GM18909 (cell line): ENCODE data around the gene TMPRSS11A.

Source experiments
- ATAC-seq: cut with Tn5 transposase; IDR thresholded peaks from one replicate; pipeline ENCODE4 v1.9.1; 2021; ENCODE audit warnings: mild to moderate bottlenecking; ENCODE audit not compliant: unreplicated experiment, poor library complexity

The TMPRSS11A gene

DNA sequence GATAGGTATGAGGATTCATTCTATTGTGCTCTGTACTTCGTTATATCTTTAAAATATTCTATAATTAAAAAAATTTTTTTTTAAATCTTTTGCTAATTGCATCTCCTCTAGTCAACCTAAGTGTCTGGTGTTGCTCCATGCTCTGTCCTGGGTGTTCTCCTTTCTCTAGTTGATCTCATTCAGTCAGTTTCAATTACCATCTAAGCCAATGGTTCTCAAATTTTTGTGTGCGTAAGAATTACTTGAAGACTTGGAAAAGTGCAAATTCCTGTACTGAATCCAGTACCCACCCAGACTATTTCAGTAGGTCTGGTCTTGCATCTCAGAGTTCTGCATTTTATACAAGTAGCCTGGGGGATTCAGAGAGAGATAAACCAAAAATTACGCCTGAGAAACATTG lies 86.2 kb downstream of the TMPRSS11A start:
- no peak for ATAC-seq

DNA sequence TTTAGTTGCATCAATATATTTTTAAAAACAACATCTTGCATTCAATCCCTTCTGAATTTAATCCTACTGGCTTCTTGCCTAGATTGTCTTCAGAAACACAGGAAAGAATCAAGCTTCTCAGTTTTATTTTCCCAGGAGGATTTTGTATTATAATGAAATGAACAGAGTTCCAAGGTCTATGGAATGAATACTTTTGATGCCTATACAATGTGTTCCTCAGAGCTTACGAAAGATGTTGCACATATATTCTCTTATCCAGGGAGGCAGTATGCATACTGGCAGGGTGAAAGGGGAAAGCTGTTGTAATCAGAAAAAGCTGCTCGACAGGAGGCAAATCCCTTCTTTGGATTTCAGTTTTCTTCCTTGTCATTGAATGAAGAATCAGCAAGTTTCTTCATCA lies 88.3 kb downstream of the TMPRSS11A start:
- ATAC-seq = no peak

DNA sequence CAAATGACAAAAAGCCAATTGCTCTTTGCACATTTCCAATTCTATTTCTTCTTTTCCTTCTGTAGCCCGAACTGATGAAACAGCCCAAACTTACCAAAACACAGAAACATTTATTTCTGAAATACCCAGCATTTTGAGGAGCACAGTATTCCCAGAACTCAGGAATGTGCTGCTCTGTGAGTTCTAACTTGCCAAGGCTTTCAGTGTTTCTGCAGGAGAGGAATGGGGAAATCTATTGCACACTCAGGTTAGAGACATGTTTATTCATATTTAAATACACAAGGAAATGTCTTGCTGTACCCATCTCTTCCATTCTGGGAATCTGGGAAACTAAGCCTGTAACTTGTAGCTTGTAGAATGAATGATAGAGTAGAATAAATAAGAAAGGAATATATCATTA lies 90.2 kb downstream of the TMPRSS11A start:
- ATAC-seq = no peak

DNA sequence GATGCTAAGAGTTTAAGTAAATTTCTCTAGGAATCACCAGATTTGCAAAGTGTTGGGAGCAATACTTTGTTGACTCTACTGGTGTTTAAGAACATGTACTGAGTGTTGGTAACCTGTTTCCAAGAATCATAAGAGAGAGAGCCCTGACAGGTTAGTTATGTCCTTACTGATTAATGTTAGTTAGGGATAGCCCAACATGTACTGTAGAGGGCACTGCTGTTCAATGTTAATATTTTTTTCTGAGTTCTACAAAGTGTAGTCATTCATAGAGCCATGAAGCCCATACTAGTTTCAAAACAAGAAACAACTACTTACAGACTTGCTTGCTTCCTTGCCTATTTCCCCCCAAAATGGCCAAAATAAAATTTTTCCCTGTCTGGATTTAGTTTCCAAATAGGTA lies 91.4 kb downstream of the TMPRSS11A start:
- ATAC-seq = peak; percentile 85

DNA sequence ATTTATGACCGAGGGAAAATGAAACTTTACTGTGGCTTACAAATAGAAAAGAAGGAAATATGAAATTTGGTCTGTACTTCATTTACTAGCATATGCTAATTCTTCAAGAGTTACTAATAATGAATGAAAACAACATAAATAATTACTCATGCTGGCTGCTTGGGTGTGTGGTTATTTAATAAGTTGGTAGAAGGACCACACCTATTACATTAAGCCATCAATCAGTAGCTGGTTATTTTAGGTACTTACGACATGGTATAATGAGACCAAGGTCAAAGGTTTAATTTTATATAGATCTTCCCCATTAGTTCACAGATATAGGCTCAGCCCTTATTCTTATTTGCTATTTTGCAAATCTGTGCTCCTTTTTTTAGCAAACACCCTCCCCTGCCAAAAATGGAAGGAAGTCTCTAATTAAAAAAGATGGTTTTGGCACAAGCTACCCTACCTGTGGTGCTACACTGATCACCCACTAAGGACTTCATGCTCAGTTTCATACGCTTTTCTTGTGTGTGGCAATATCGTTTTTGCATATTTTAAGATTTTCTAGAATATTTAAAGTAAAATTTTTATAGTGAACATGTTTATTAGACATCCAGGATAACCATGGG lies 93.6 kb downstream of the TMPRSS11A start:
- ATAC-seq = no peak

DNA sequence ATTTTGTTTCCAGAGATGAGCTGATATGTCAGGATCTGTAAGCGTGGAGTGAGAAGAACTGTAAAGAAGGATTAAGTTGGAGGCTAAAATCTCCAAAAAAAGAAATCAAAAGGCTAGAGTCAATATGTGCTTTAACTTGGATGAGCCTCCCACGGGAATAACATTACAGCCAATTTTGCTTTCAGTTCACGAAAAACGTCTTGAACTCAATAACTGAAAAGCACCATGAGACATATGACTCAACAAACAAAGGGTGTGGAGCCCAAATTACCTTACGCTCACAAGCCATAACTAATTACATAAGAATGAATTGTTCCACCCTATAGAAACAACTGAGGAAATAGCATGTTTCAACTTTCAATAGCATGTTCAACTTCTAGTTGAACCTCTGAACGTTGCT lies 101.8 kb downstream of the TMPRSS11A start:
- no peak for ATAC-seq
